OCI-M1 (cell line): ENCODE measurements around the gene ANKRD29.
"Not testable (repeated sequence)": the region's sequence is repeated elsewhere in the genome, so short reads cannot be mapped to it uniquely, and the experiment has no call there.

Experiments used
- DNase-seq: peaks from one replicate; lab custom pipeline; 2025; lab: John Stamatoyannopoulos, UW

The ANKRD29 gene

GRCh38 chr18:23557511-23557910 lies 105.2 kb downstream of the ANKRD29 start:
- not testable (repeated sequence) for DNase-seq

- DNase-seq: no peak
Measured at GRCh38 chr18:23556145-23556780, 106.4 kb downstream of the ANKRD29 start.

- no peak for DNase-seq
Measured at GRCh38 chr18:23553887-23554286, 108.8 kb downstream of the ANKRD29 start.

- no peak for DNase-seq
Measured at GRCh38 chr18:23552505-23552904, 110.2 kb downstream of the ANKRD29 start.

GRCh38 chr18:23551978-23552377 lies 110.7 kb downstream of the ANKRD29 start:
- DNase-seq: no peak

GRCh38 chr18:23550898-23551297 lies 111.8 kb downstream of the ANKRD29 start:
- no peak for DNase-seq
